GM18861 (cell line): Measurements from ENCODE around the gene SPDEF.

Experiments used
- ATAC-seq: cut with Tn5 transposase; IDR thresholded peaks from one replicate; pipeline ENCODE4 v1.9.1; 2021; ENCODE audit not compliant: unreplicated experiment

The SPDEF gene

GRCh38 chr6:34583861-34584604 is 27.9 kb upstream of the SPDEF start:
- no peak for ATAC-seq

- ATAC-seq: no peak
These were observed 27.3 kb upstream of the SPDEF start for GRCh38 chr6:34583461-34583860.

GRCh38 chr6:34581561-34581920 is 25.4 kb upstream of the SPDEF start:
- no peak for ATAC-seq

- ATAC-seq: no peak
These were observed 24.8 kb upstream of the SPDEF start for GRCh38 chr6:34580707-34581560.

GRCh38 chr6:34578445-34579262 is 22.5 kb upstream of the SPDEF start:
- ATAC-seq: no peak

- ATAC-seq: no peak
These were observed 20.3 kb upstream of the SPDEF start for GRCh38 chr6:34576286-34576955.

GRCh38 chr6:34575326-34575725 is 19.2 kb upstream of the SPDEF start:
- ATAC-seq: no peak

GRCh38 chr6:34574647-34575293 is 18.6 kb upstream of the SPDEF start:
- no peak for ATAC-seq

- ATAC-seq: no peak
These were observed 17.5 kb upstream of the SPDEF start for GRCh38 chr6:34573567-34574183.

- ATAC-seq: no peak
These were observed 16.5 kb upstream of the SPDEF start for GRCh38 chr6:34572585-34572984.

GRCh38 chr6:34572021-34572420 is 15.9 kb upstream of the SPDEF start:
- no peak for ATAC-seq

- ATAC-seq: no peak
These were observed 15.3 kb upstream of the SPDEF start for GRCh38 chr6:34571388-34571787.

GRCh38 chr6:34570066-34570833 is 14.1 kb upstream of the SPDEF start:
- no peak for ATAC-seq

GRCh38 chr6:34569361-34569973 is 13.3 kb upstream of the SPDEF start:
- ATAC-seq: no peak

- no peak for ATAC-seq
These were observed 12.4 kb upstream of the SPDEF start for GRCh38 chr6:34568341-34569201.

- ATAC-seq: no peak
These were observed 10.9 kb upstream of the SPDEF start for GRCh38 chr6:34566830-34567546.

- ATAC-seq: no peak
These were observed 9.6 kb upstream of the SPDEF start for GRCh38 chr6:34565722-34566137.
